Thymus (tissue), 11 donors: ENCODE data around the gene FAM118B. TPM values are rescaled to one million over a fixed set of nuclear protein-coding genes. Genes with fewer than 3 reads are reported as not detected.
A peak's percentile ranks its signal among the peaks of the same experiment; 100 is the strongest.
"Not testable (repeated sequence)": the region's sequence is repeated elsewhere in the genome, so short reads cannot be mapped to it uniquely, and the experiment has no call there.

Experiments
- DNase-seq, 9 donors: peaks; one replicate each; pipeline ENCODE4 v3.0.0-alpha.2; 2013; ENCODE audit warnings: low spot score in 9 of 9, low read depth in 6 of 9, missing footprints in 1 of 9
- H3K27ac ChIP-seq, 2 donors: one replicate each; pipeline ENCODE4 v1.5.1; 2013; ENCODE audit warnings: control low read depth in 1 of 2, low read depth in 1 of 2, low read length in 1 of 2, mild to moderate bottlenecking in 1 of 2, moderate library complexity in 1 of 2
- H3K27me3 ChIP-seq, 2 donors: one replicate each; pipeline ENCODE4 v1.5.1; 2013; ENCODE audit warnings: low read length in 1 of 2; ENCODE audit not compliant: control insufficient read depth in 2 of 2, insufficient read depth in 1 of 2
- H3K36me3 ChIP-seq, 2 donors: one replicate each; pipeline ENCODE4 v1.5.1; 2013; ENCODE audit warnings: low read length in 1 of 2, mild to moderate bottlenecking in 1 of 2, moderate library complexity in 1 of 2; ENCODE audit not compliant: control insufficient read depth in 2 of 2, insufficient read depth in 2 of 2
- H3K4me1 ChIP-seq, 2 donors: one replicate each; pipeline ENCODE4 v1.5.1; 2013; ENCODE audit warnings: low read length in 2 of 2; ENCODE audit not compliant: control insufficient read depth in 2 of 2, insufficient read depth in 2 of 2
- H3K4me3 ChIP-seq, 2 donors: one replicate each; pipeline ENCODE4 v1.5.1; 2013; ENCODE audit warnings: low read length in 2 of 2, control low read depth in 1 of 2, mild to moderate bottlenecking in 1 of 2
- H3K9me3 ChIP-seq, 2 donors: one replicate each; pipeline ENCODE4 v1.5.1; 2013; ENCODE audit warnings: low read length in 1 of 2, mild to moderate bottlenecking in 1 of 2; ENCODE audit not compliant: control insufficient read depth in 2 of 2, insufficient read depth in 1 of 2
- WGBS: extraction: QIAGEN DNeasy Blood & Tissue Kit; methylation state at CpG from one replicate; pipeline ENCODE4 v1.1.7; 2013; 5-methylcytosine and 5-hydroxymethylcytosine counted together
- polyA plus RNA-seq: library from polyadenylated mRNA; stranded (reverse); fragments of 200-250 nt; gene quantifications from one replicate; pipeline ENCODE4 v1.2.3, GENCODE V29; 2013
- total RNA-seq: library from RNA; stranded (reverse); fragments of 120-200 nt; gene quantifications from one replicate; pipeline ENCODE4 v1.2.4, GENCODE V29; 2013
- donor health status: healthy.

FAM118B gene
- total and polyA plus RNA-seq, 2 donors, result 9.5 to 23.7 TPM

- H3K27me3 ChIP-seq, H3K9me3 ChIP-seq, H3K27ac ChIP-seq, DNase-seq, H3K4me3 ChIP-seq, H3K4me1 ChIP-seq: not testable (repeated sequence)
- H3K36me3 ChIP-seq, result peaks cover 34 to 48% of the 10 kb centered on the region in 2 donors
- WGBS, result 97% methylated on average over 5 of the region's 5 CpGs
Measured at GRCh38 chr11:126255507-126255906, 43.9 kb downstream of the FAM118B start.

- Histone ChIP-seq H3K4me3 (no peak overlapping the region), H3K9me3 (no peaks in the 10 kb centered on the region), H3K36me3 (peaks cover 35 to 54% of the 10 kb centered on the region in 2 donors), H3K27me3 (no peaks in the 10 kb centered on the region), H3K4me1 (no peaks in the 10 kb centered on the region), H3K27ac (no peak overlapping the region)
- no peak for DNase-seq
- 97% methylated on average over 4 of the region's 4 CpGs for WGBS
Measured at GRCh38 chr11:126256216-126256615, 44.6 kb downstream of the FAM118B start.

- Histone ChIP-seq H3K27me3 (no peaks in the 10 kb centered on the region), H3K4me1 (no peaks in the 10 kb centered on the region), H3K4me3 (no peak overlapping the region), H3K9me3 (no peaks in the 10 kb centered on the region), H3K27ac (no peak overlapping the region), H3K36me3 (peaks cover 40 to 60% of the 10 kb centered on the region in 2 donors)
- WGBS, result 96% methylated on average over 2 of the region's 2 CpGs
- DNase-seq, result no peak
Measured at GRCh38 chr11:126257144-126257543, 45.6 kb downstream of the FAM118B start.

GRCh38 chr11:126257764-126258163 is 46.2 kb downstream of the FAM118B start:
- H3K36me3 ChIP-seq, result peaks cover 40 to 67% of the 10 kb centered on the region in 2 donors
- H3K4me3 ChIP-seq, result no peak overlapping the region
- H3K4me1 ChIP-seq, result no peaks in the 10 kb centered on the region
- 98% methylated on average over 2 of the region's 2 CpGs for WGBS
- no peaks in the 10 kb centered on the region for H3K9me3 ChIP-seq
- H3K27me3 ChIP-seq, result no peaks in the 10 kb centered on the region
- no peak overlapping the region for H3K27ac ChIP-seq
- no peak for DNase-seq

- no peak for DNase-seq
- peaks cover 64 to 80% of the 10 kb centered on the region in 2 donors for H3K36me3 ChIP-seq
- H3K27me3 ChIP-seq, result no peaks in the 10 kb centered on the region
- 99% methylated on average over 6 of the region's 6 CpGs for WGBS
- H3K4me1 ChIP-seq, result peaks cover 1 to 2% of the 10 kb centered on the region in 2 donors
- H3K4me3 ChIP-seq, result no peak overlapping the region
- H3K9me3 ChIP-seq, result no peaks in the 10 kb centered on the region
- H3K27ac ChIP-seq, result no peak overlapping the region
Measured at GRCh38 chr11:126262216-126262615, 50.6 kb downstream of the FAM118B start.

- H3K36me3 ChIP-seq, result peaks cover 59 to 74% of the 10 kb centered on the region in 2 donors
- DNase-seq, result no peak
- H3K4me1 ChIP-seq, result peaks cover 10 to 11% of the 10 kb centered on the region in 2 donors
- H3K27ac ChIP-seq, result no peak overlapping the region
- no peak overlapping the region for H3K4me3 ChIP-seq
- WGBS, result 98% methylated on average over 6 of the region's 6 CpGs
- no peaks in the 10 kb centered on the region for H3K9me3 ChIP-seq
- no peaks in the 10 kb centered on the region for H3K27me3 ChIP-seq
Measured at GRCh38 chr11:126263489-126263888, 51.9 kb downstream of the FAM118B start.

- 97% methylated on average over 8 of the region's 8 CpGs for WGBS
- H3K4me3 ChIP-seq, result no peak overlapping the region
- H3K9me3 ChIP-seq, result no peaks in the 10 kb centered on the region
- DNase-seq, result no peak
- no peak overlapping the region for H3K27ac ChIP-seq
- peaks cover 59 to 66% of the 10 kb centered on the region in 2 donors for H3K36me3 ChIP-seq
- H3K27me3 ChIP-seq, result no peaks in the 10 kb centered on the region
- peaks cover 10 to 13% of the 10 kb centered on the region in 2 donors for H3K4me1 ChIP-seq
Measured at GRCh38 chr11:126265811-126266210, 54.2 kb downstream of the FAM118B start.

GRCh38 chr11:126267650-126268049 is 56.1 kb downstream of the FAM118B start:
- Histone ChIP-seq H3K9me3 (no peaks in the 10 kb centered on the region), H3K27me3 (no peaks in the 10 kb centered on the region), H3K36me3 (peaks cover 50 to 52% of the 10 kb centered on the region in 2 donors), H3K4me1 (peaks cover 10 to 13% of the 10 kb centered on the region in 2 donors), H3K27ac (peak overlapping the region in 1 of 2 donors; percentile 85), H3K4me3 (peak overlapping the region; percentile 88 to 93)
- WGBS, result 92% methylated on average over 6 of the region's 6 CpGs
- no peak for DNase-seq

GRCh38 chr11:126268361-126268707 is 56.8 kb downstream of the FAM118B start:
- Histone ChIP-seq H3K27ac (peak overlapping the region; percentile 85 to 88), H3K9me3 (no peaks in the 10 kb centered on the region), H3K4me1 (peaks cover 10 to 13% of the 10 kb centered on the region in 2 donors), H3K36me3 (peaks cover 45 to 52% of the 10 kb centered on the region in 2 donors), H3K27me3 (no peaks in the 10 kb centered on the region), H3K4me3 (peak overlapping the region; percentile 88 to 93)
- no peak for DNase-seq
- WGBS, result under 1% methylated on average over 23 of the region's 23 CpGs
